OCI-LY3 (cell line): ENCODE measurements around the gene TXNDC11.

Source experiments
- H2AFZ ChIP-seq: fragments of 200-600, 300-600 bp; shearing (Covaris generic); 2 replicates; pipeline ENCODE4 v1.6.0; 2014; ENCODE audit warnings: antibody characterized with exemption, low read depth, low read length
- H3K27ac ChIP-seq: fragments of 200-600, 300-600 bp; sonication (generic); 2 replicates; pipeline ENCODE4 v1.5.1; 2014; ENCODE audit warnings: mild to moderate bottlenecking, low read length, moderate library complexity, mixed read lengths
- H3K27me3 ChIP-seq: fragments of 200-600, 300-600 bp; sonication (generic); 2 replicates; pipeline ENCODE4 v1.6.1; 2014; ENCODE audit warnings: low read depth, low read length, mixed read lengths
- H3K36me3 ChIP-seq: fragments of 200-600, 300-600 bp; sonication (generic); replicated peaks from 2 replicates; pipeline ENCODE3; 2014; ENCODE audit warnings: low read depth, low read length, mixed read lengths
- H3K4me1 ChIP-seq: fragments of 300-600, 200-600 bp; sonication (generic); 2 replicates; pipeline ENCODE4 v1.6.1; 2014; ENCODE audit warnings: low read length, mixed read lengths
- H3K4me2 ChIP-seq: fragments of 200-600, 300-600 bp; sonication (generic); 2 replicates; pipeline ENCODE4 v1.6.1; 2014; ENCODE audit warnings: low read length, mixed read lengths
- H3K4me3 ChIP-seq: fragments of 300-600, 200-600 bp; sonication (generic); 2 replicates; pipeline ENCODE4 v1.5.1; 2014; ENCODE audit warnings: antibody characterized with exemption, mild to moderate bottlenecking, low read length, moderate library complexity
- H3K79me2 ChIP-seq: fragments of 300-600, 200-600 bp; shearing (Covaris generic); 2 replicates; pipeline ENCODE4 v1.6.1; 2014; ENCODE audit warnings: mild to moderate bottlenecking, low read length, mixed read lengths
- H3K9ac ChIP-seq: fragments of 300-600, 200-600 bp; shearing (Covaris generic); 2 replicates; pipeline ENCODE4 v1.6.0; 2014; ENCODE audit warnings: mild to moderate bottlenecking, low read length, moderate library complexity
- H3K9me3 ChIP-seq: fragments of 200-600, 300-600 bp; shearing (Covaris generic); 2 replicates; pipeline ENCODE4 v1.6.1; 2014; ENCODE audit warnings: low read length, mixed read lengths; ENCODE audit not compliant: insufficient read depth
- H4K20me1 ChIP-seq: fragments of 200-600, 300-600 bp; sonication (generic); 2 replicates; pipeline ENCODE4 v1.6.1; 2016; ENCODE audit warnings: low read length, mixed read lengths; ENCODE audit not compliant: insufficient read depth
- EZH2phosphoT487 ChIP-seq: fragments of 200-600 bp; shearing (Covaris generic); IDR thresholded peaks from 2 replicates; pipeline ENCODE4 v1.6.1; 2018; ENCODE audit warnings: antibody characterized with exemption, mixed run types, low read depth
- TF ChIP-seq, protein P1 (sequence below): fragments of 200-600, 300-600 bp; sonication (generic); IDR thresholded peaks from 2 replicates; pipeline ENCODE4 v1.5.1; 2014; ENCODE audit warnings: antibody characterized with exemption, low read length, low read depth

TXNDC11 gene

DNA sequence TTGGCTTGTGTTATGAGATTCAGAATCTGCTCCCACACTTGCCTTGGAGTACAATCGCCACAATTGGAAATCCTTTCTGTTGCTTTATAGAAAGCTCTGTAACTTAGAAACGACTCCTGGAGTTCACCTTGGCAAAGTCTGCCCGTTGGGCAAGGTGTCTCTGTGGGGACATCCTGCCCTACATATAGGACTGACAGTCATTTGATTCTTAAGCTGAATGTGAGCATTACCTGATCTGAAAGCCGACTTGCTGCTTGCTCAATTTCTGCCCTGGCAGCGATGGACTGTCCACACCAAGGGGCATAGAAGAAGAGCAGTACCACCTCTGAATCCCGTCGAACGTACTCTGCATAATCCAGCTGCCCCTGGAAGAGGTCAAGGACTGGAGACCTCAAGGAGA, 6.9 kb downstream of the TXNDC11 start:
- Histone ChIP-seq H3K79me2 (peaks cover 99% of the 10 kb centered on the region), H3K4me3 (no peak overlapping the region), H3K36me3 (peaks cover 79% of the 10 kb centered on the region), H3K4me1 (peaks cover 72% of the 10 kb centered on the region), H3K27ac (peak overlapping the region; percentile 71; the same call in 1 of the 2 replicates), H3K27me3 (no peaks in the 10 kb centered on the region), H3K9ac (no peak overlapping the region), H4K20me1 (peaks cover 75% of the 10 kb centered on the region), H3K9me3 (no peaks in the 10 kb centered on the region), H2AFZ (no peak overlapping the region), H3K4me2 (peak overlapping the region; percentile 61; the same call in 1 of the 2 replicates)
- TF ChIP-seq, protein P1, sequence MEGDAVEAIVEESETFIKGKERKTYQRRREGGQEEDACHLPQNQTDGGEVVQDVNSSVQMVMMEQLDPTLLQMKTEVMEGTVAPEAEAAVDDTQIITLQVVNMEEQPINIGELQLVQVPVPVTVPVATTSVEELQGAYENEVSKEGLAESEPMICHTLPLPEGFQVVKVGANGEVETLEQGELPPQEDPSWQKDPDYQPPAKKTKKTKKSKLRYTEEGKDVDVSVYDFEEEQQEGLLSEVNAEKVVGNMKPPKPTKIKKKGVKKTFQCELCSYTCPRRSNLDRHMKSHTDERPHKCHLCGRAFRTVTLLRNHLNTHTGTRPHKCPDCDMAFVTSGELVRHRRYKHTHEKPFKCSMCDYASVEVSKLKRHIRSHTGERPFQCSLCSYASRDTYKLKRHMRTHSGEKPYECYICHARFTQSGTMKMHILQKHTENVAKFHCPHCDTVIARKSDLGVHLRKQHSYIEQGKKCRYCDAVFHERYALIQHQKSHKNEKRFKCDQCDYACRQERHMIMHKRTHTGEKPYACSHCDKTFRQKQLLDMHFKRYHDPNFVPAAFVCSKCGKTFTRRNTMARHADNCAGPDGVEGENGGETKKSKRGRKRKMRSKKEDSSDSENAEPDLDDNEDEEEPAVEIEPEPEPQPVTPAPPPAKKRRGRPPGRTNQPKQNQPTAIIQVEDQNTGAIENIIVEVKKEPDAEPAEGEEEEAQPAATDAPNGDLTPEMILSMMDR = no peak
- no peak for TF ChIP-seq EZH2phosphoT487

DNA sequence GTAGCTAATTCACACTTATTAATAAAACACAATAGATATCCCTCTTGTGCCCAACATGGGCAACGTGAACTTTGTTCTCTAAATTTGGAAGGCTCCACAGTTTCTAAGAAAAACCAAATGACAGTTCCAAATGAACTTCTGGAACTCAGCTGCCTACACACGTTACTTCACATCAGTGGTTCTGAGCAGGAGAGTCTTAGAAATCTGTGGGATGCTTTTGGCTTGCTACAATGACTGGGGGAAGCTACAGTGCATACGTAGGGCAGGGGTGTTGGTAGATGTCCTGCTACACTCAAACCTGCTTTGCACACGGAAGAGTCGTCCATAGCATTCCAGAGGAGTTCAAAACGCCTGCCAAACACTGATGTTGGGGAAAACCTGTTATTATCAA, 8.0 kb downstream of the TXNDC11 start:
- H3K9me3 ChIP-seq = no peaks in the 10 kb centered on the region
- peak overlapping the region; percentile 61 for H3K4me2 ChIP-seq
- no peak for TF ChIP-seq EZH2phosphoT487
- TF ChIP-seq, protein P1 = no peak
- H4K20me1 ChIP-seq = peaks cover 72% of the 10 kb centered on the region
- H3K79me2 ChIP-seq = peaks cover 98% of the 10 kb centered on the region
- no peak overlapping the region for H2AFZ ChIP-seq
- H3K4me3 ChIP-seq = peak overlapping the region; percentile 24
- H3K9ac ChIP-seq = no peak overlapping the region
- no peaks in the 10 kb centered on the region for H3K27me3 ChIP-seq
- peaks cover 81% of the 10 kb centered on the region for H3K36me3 ChIP-seq
- H3K27ac ChIP-seq = peak overlapping the region; percentile 71
- H3K4me1 ChIP-seq = peaks cover 61% of the 10 kb centered on the region

DNA sequence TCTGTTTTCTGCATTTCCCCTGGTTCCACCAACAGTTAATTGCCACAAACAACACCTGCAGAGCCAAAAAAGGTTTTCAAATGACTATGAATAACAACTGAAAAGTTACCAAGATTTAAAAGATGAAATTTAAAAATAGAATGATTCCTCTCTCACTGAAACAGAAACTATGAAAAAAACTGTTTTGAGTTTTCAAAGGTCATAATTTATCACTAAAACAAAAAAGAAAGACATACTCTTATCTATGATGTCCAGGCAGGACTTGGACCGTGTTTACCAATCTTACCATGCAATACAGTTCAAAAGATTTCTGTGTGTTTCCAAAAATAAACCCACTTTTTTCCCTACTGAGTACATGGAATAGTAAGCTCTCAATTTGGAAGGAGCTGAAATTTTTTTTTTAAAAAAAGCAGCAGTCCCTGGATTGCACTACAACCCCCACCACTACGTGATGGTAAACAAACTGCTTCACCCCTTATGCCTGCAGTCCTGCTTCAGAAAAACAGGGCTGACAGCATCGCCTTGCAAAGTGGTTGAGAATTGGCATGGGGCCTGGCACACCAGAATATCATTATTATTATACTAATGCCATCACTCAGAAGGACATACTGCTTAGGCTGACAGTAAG, 8.5 kb downstream of the TXNDC11 start:
- peaks cover 58% of the 10 kb centered on the region for H3K4me1 ChIP-seq
- H4K20me1 ChIP-seq = peaks cover 72% of the 10 kb centered on the region
- no peak overlapping the region for H2AFZ ChIP-seq
- H3K27ac ChIP-seq = peak overlapping the region; percentile 71
- peak overlapping the region; percentile 24 for H3K4me3 ChIP-seq
- no peak overlapping the region for H3K9ac ChIP-seq
- no peaks in the 10 kb centered on the region for H3K9me3 ChIP-seq
- H3K27me3 ChIP-seq = no peaks in the 10 kb centered on the region
- H3K79me2 ChIP-seq = peaks cover 98% of the 10 kb centered on the region
- peaks cover 82% of the 10 kb centered on the region for H3K36me3 ChIP-seq
- TF ChIP-seq, protein P1 = no peak
- TF ChIP-seq EZH2phosphoT487 = no peak
- H3K4me2 ChIP-seq = peak overlapping the region; percentile 61

DNA sequence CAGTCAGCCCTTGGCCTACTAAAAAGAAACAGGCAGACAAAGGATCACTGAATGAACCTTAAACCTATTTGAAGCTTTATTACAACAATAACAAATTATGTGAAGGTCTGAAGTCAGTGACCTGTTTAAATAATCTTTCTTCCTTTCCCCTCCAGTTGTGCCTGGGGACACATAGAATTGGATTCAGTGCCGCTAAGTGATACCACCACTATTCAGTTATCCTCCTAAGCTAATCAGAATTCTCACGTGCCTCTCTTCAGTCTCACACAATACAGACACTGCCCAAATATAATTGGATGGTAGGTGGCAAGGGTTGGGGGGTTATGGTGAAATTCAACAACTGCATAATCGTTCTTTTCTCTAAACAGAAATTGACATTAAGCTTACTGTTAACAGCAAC, 11.4 kb downstream of the TXNDC11 start:
- TF ChIP-seq, protein P1 = no peak
- TF ChIP-seq EZH2phosphoT487 = no peak
- H3K4me2 ChIP-seq = no peak overlapping the region
- no peak overlapping the region for H3K4me3 ChIP-seq
- H3K27me3 ChIP-seq = no peaks in the 10 kb centered on the region
- H4K20me1 ChIP-seq = peaks cover 60% of the 10 kb centered on the region
- H2AFZ ChIP-seq = no peak overlapping the region
- peaks cover 82% of the 10 kb centered on the region for H3K36me3 ChIP-seq
- H3K9ac ChIP-seq = no peak overlapping the region
- H3K9me3 ChIP-seq = no peaks in the 10 kb centered on the region
- peaks cover 95% of the 10 kb centered on the region for H3K79me2 ChIP-seq
- peaks cover 46% of the 10 kb centered on the region for H3K4me1 ChIP-seq
- H3K27ac ChIP-seq = no peak overlapping the region
